ENCODE measurements around the gene TPR.

The TPR gene

GRCh38 chr1:186340772-186341171, 34.3 kb downstream of the TPR start:
- TF ChIP-seq CTCF (conservative IDR thresholded peaks at IDR 0.05; ENCODE audit: low read depth, low read length): no peak
- no peak overlapping the region for H3K4me3 ChIP-seq (IDR thresholded peaks at IDR 0.05; ENCODE audit: insufficient read depth, low read depth, low read length)
- H3K36me3 ChIP-seq (ENCODE audit: insufficient read depth): peaks cover 55% of the 10 kb centered on the region

GRCh38 chr1:186337554-186337953, 37.5 kb downstream of the TPR start:
- peaks cover 33% of the 10 kb centered on the region for H3K36me3 ChIP-seq (ENCODE audit: insufficient read depth)
- no peak overlapping the region for H3K9ac ChIP-seq
- no peak overlapping the region for H3K4me3 ChIP-seq (IDR thresholded peaks at IDR 0.05; ENCODE audit: insufficient read depth, low read depth, low read length)

More at GRCh38 chr1:186340772-186341171, 34.3 kb downstream of the TPR start:
- Histone ChIP-seq H2AFZ (ENCODE audit: low read depth) (no peak overlapping the region), H3K79me2 (ENCODE audit: insufficient read depth, low read depth) (no peaks in the 10 kb centered on the region), H3K27me3 (ENCODE audit: insufficient read depth, low read depth) (no peaks in the 10 kb centered on the region), H3K9ac (no peak overlapping the region), H3K27ac (no peak overlapping the region), H3K4me1 (ENCODE audit: low read depth, poor library complexity, severe bottlenecking) (no peaks in the 10 kb centered on the region), H3K4me2 (no peak overlapping the region), H4K20me1 (ENCODE audit: insufficient read depth) (no peaks in the 10 kb centered on the region)

GRCh38 chr1:186330758-186331157, 44.3 kb downstream of the TPR start:
- TF ChIP-seq CTCF (conservative IDR thresholded peaks at IDR 0.05; ENCODE audit: low read depth, low read length): peak; percentile 66
- no peak overlapping the region for H3K4me3 ChIP-seq (IDR thresholded peaks at IDR 0.05; ENCODE audit: insufficient read depth, low read depth, low read length)

More at GRCh38 chr1:186337554-186337953, 37.5 kb downstream of the TPR start:
- Histone ChIP-seq H3K27ac (no peak overlapping the region), H2AFZ (ENCODE audit: low read depth) (no peak overlapping the region), H3K4me2 (no peak overlapping the region), H3K4me1 (ENCODE audit: low read depth, poor library complexity, severe bottlenecking) (no peaks in the 10 kb centered on the region), H4K20me1 (ENCODE audit: insufficient read depth) (no peaks in the 10 kb centered on the region), H3K79me2 (ENCODE audit: insufficient read depth, low read depth) (no peaks in the 10 kb centered on the region), H3K27me3 (ENCODE audit: insufficient read depth, low read depth) (no peaks in the 10 kb centered on the region)
- no peak for TF ChIP-seq CTCF (conservative IDR thresholded peaks at IDR 0.05; ENCODE audit: low read depth, low read length)

GRCh38 chr1:186327331-186327730, 47.7 kb downstream of the TPR start:
- no peaks in the 10 kb centered on the region for H3K79me2 ChIP-seq (ENCODE audit: insufficient read depth, low read depth)
- no peak overlapping the region for H3K4me2 ChIP-seq
- H4K20me1 ChIP-seq (ENCODE audit: insufficient read depth): no peaks in the 10 kb centered on the region
- no peak overlapping the region for H3K9ac ChIP-seq
- H3K4me3 ChIP-seq (IDR thresholded peaks at IDR 0.05; ENCODE audit: insufficient read depth, low read depth, low read length): no peak overlapping the region
- H3K36me3 ChIP-seq (ENCODE audit: insufficient read depth): peaks cover 5% of the 10 kb centered on the region; the same call in 1 of the 2 replicates
- H3K27me3 ChIP-seq (ENCODE audit: insufficient read depth, low read depth): no peaks in the 10 kb centered on the region
- no peak for TF ChIP-seq CTCF (conservative IDR thresholded peaks at IDR 0.05; ENCODE audit: low read depth, low read length)
- no peak overlapping the region for H2AFZ ChIP-seq (ENCODE audit: low read depth)
- no peaks in the 10 kb centered on the region for H3K4me1 ChIP-seq (ENCODE audit: low read depth, poor library complexity, severe bottlenecking)
- no peak overlapping the region for H3K27ac ChIP-seq

More at GRCh38 chr1:186330758-186331157, 44.3 kb downstream of the TPR start:
- Histone ChIP-seq H3K4me1 (ENCODE audit: low read depth, poor library complexity, severe bottlenecking) (no peaks in the 10 kb centered on the region), H3K9ac (no peak overlapping the region), H2AFZ (ENCODE audit: low read depth) (no peak overlapping the region), H3K27ac (no peak overlapping the region), H3K4me2 (no peak overlapping the region), H4K20me1 (ENCODE audit: insufficient read depth) (no peaks in the 10 kb centered on the region), H3K79me2 (ENCODE audit: insufficient read depth, low read depth) (no peaks in the 10 kb centered on the region), H3K27me3 (ENCODE audit: insufficient read depth, low read depth) (no peaks in the 10 kb centered on the region), H3K36me3 (ENCODE audit: insufficient read depth) (peaks cover 7% of the 10 kb centered on the region; the same call in 1 of the 2 replicates)
